Mesothelial cell of epicardium (in vitro differentiated cells): ENCODE results near the gene LRCOL1. TPM values are rescaled to one million over a fixed set of nuclear protein-coding genes. Genes with fewer than 3 reads are reported as not detected.
A peak's percentile ranks its signal among the peaks of the same experiment; 100 is the strongest.

Experiments used
- DNase-seq, 2 experiments: peaks; one replicate each; pipeline ENCODE4 v3.0.0; 2021; ENCODE audit warnings: low spot score in 2 of 2; ENCODE audit not compliant: unreplicated experiment in 2 of 2
- H3K27ac Mint-ChIP-seq: 2 replicates; pipeline ENCODE4 v1.8.0; 2021; ENCODE audit warnings: mixed read lengths
- H3K27me3 Mint-ChIP-seq: 2 replicates; pipeline ENCODE4 v1.8.0; 2021; ENCODE audit warnings: low read depth, mixed read lengths
- H3K36me3 Mint-ChIP-seq: 2 replicates; pipeline ENCODE4 v1.8.0; 2021; ENCODE audit warnings: mixed read lengths
- H3K4me1 Mint-ChIP-seq: 2 replicates; pipeline ENCODE4 v1.8.0; 2021; ENCODE audit warnings: mixed read lengths
- H3K4me3 Mint-ChIP-seq: 2 replicates; pipeline ENCODE4 v1.8.0; 2021; ENCODE audit warnings: mild to moderate bottlenecking, moderate library complexity, mixed read lengths
- H3K9me3 Mint-ChIP-seq: 2 replicates; pipeline ENCODE4 v1.8.0; 2021; ENCODE audit warnings: mixed read lengths
- CTCF ChIP-seq: fragments of 200-600 bp; sonication (generic); IDR thresholded peaks from one replicate; pipeline ENCODE4 v1.5.0; 2021; ENCODE audit warnings: antibody characterized with exemption; ENCODE audit not compliant: unreplicated experiment
- total RNA-seq: library from RNA; stranded (reverse); gene quantifications from 3 replicates; pipeline ENCODE4 v1.2.1, GENCODE V29; 2021

Gene LRCOL1
- total RNA-seq, 1 donor from 2014 or later, result not detected

- no peak for DNase-seq
- TF ChIP-seq CTCF, result no peak
- peak overlapping the region; percentile 41 for H3K4me3 Mint-ChIP-seq
- H3K9me3 Mint-ChIP-seq, result no peaks in the 10 kb centered on the region
- no peak overlapping the region for H3K27ac Mint-ChIP-seq
- peaks cover 51% of the 10 kb centered on the region for H3K27me3 Mint-ChIP-seq
- H3K36me3 Mint-ChIP-seq, result no peaks in the 10 kb centered on the region
- H3K4me1 Mint-ChIP-seq, result peaks cover 23% of the 10 kb centered on the region
Measured at GRCh38 chr12:132596016-132596415, 14.4 kb downstream of the LRCOL1 start.

- DNase-seq, result no peak
- no peak overlapping the region for H3K27ac Mint-ChIP-seq
- no peak overlapping the region for H3K4me3 Mint-ChIP-seq
- H3K9me3 Mint-ChIP-seq, result no peaks in the 10 kb centered on the region
- no peak for TF ChIP-seq CTCF
- no peaks in the 10 kb centered on the region for H3K36me3 Mint-ChIP-seq
- H3K4me1 Mint-ChIP-seq, result peaks cover 17% of the 10 kb centered on the region
- H3K27me3 Mint-ChIP-seq, result peaks cover 53% of the 10 kb centered on the region
Measured at GRCh38 chr12:132595183-132595582, 15.2 kb downstream of the LRCOL1 start.

- no peak overlapping the region for H3K27ac Mint-ChIP-seq
- H3K4me3 Mint-ChIP-seq, result peak overlapping the region; percentile 20
- H3K9me3 Mint-ChIP-seq, result no peaks in the 10 kb centered on the region
- peaks cover 59% of the 10 kb centered on the region for H3K27me3 Mint-ChIP-seq
- H3K36me3 Mint-ChIP-seq, result no peaks in the 10 kb centered on the region
- DNase-seq, result peak; percentile 84 to 85
- no peak for TF ChIP-seq CTCF
- peaks cover 16% of the 10 kb centered on the region for H3K4me1 Mint-ChIP-seq
Measured at GRCh38 chr12:132593938-132594358, 16.4 kb downstream of the LRCOL1 start.

- DNase-seq, result no peak
Measured at GRCh38 chr12:132593521-132593920, 16.9 kb downstream of the LRCOL1 start.

GRCh38 chr12:132593071-132593470 lies 17.3 kb downstream of the LRCOL1 start:
- no peak overlapping the region for H3K4me3 Mint-ChIP-seq
- no peak for TF ChIP-seq CTCF
- H3K36me3 Mint-ChIP-seq, result no peaks in the 10 kb centered on the region
- peaks cover 66% of the 10 kb centered on the region for H3K27me3 Mint-ChIP-seq
- H3K9me3 Mint-ChIP-seq, result no peaks in the 10 kb centered on the region
- H3K4me1 Mint-ChIP-seq, result peaks cover 12% of the 10 kb centered on the region
- DNase-seq, result no peak
- no peak overlapping the region for H3K27ac Mint-ChIP-seq

More at GRCh38 chr12:132593521-132593920, 16.9 kb downstream of the LRCOL1 start:
- Mint-ChIP-seq H3K4me1 (peaks cover 12% of the 10 kb centered on the region), H3K36me3 (no peaks in the 10 kb centered on the region), H3K27me3 (peaks cover 64% of the 10 kb centered on the region), H3K27ac (no peak overlapping the region), H3K9me3 (no peaks in the 10 kb centered on the region), H3K4me3 (peak overlapping the region; percentile 9)
- no peak for TF ChIP-seq CTCF
